Hematopoietic multipotent progenitor cell (in vitro differentiated cells): ENCODE data around the gene RNF182. TPM values are rescaled to one million over a fixed set of nuclear protein-coding genes. Genes with fewer than 3 reads are reported as not detected.
"Not testable (repeated sequence)": the region's sequence is repeated elsewhere in the genome, so short reads cannot be mapped to it uniquely, and the experiment has no call there.

Experiments
- DNase-seq, 3 donors: peaks; one replicate each; pipeline ENCODE4 v3.0.0-alpha.2; 2011 to 2015; ENCODE audit warnings: low read depth in 2 of 3, low spot score in 2 of 3
- total RNA-seq: library from RNA; depleted of rRNA; stranded (reverse); fragments of >200 nt; gene quantifications from one replicate; pipeline ENCODE4 v1.2.3, GENCODE V29; 2012

The RNF182 gene, protein sequence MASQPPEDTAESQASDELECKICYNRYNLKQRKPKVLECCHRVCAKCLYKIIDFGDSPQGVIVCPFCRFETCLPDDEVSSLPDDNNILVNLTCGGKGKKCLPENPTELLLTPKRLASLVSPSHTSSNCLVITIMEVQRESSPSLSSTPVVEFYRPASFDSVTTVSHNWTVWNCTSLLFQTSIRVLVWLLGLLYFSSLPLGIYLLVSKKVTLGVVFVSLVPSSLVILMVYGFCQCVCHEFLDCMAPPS
- 0.27 TPM for total RNA-seq

DNA sequence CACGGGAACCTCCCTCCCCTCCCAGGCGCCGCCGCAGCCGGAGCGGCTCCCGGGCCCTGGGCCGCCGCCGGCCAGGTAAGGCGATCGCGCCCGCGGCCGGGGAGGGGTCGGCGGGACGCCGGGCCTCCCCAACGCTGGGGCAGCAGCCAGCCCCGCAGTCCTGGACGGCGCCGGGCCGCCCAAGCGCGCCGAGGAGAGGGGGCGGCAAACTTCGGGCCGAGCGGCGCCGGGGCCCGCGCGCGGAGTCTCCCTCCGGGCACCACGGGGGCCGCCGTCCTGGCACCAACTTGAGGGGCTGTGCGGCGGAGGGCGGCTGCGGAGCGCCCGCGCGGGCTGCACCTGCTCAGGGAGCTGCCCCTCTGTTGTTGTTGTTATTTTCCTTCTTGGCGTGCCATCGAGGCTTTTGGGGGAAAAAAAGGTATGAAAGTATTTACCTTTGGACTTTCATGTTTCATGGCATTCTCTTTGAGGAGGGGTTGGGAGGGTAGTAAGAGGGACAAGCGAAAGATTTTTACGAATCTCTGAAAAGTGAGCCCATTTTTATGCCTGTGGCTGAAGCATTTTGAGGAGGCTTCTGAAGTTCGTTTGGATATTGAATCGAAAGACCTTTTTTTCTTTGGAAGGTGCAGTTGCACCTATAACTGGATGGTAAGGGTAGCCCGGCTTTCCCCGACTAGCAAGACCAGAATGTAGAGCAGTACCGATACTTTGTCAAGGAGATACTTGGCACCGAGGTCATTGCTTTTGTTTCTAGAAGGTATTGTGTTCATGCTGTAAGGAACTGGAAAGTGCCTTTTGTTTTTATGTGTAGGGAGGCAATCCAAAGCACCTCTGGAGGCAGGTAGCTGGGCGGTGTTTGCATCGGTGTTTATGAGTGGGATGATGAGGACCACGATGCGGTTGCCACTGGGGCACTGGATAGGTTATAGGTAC, at the start of gene RNF182:
Gene RNF182 (plus strand): TSS at position 4 of the 933 bp plus-strand sequence. CDS start 52,168 bp downstream, outside the sequence.
- peak in 2 of 3 donors; percentile 18 to 54 for DNase-seq

GRCh38 chr6:13877051-13877450, 47.7 kb upstream of the RNF182 start:
- DNase-seq = no peak

- DNase-seq = not testable (repeated sequence)
Observed at GRCh38 chr6:13880061-13880663, 44.6 kb upstream of the RNF182 start.

DNA sequence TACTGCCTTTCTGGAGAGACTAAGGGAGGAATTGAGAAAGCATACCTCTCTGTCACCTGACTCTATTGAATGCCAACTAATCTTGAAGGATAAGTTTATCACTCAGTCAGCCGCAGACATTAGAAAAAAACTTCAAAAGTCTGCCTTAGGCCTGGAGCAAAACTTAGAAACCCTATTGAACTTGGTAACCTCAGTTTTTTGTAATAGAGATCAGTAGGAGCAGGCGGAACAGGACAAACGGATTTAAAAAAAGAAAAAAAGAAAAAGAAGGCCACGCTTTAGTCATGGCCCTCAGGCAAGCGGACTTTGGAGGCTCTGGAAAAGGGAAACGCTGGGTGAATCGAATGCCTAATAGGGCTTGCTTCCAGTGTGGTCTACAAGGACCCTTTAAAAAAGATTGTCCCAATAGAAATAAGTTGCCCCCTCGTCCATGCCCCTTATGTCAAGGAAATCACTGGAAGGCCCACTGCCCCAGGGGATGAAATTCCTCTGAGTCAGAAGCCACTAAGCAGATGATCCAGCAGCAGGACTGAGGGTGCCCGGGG, 43.1 kb upstream of the RNF182 start:
- no peak for DNase-seq

- no peak for DNase-seq
Observed at GRCh38 chr6:13883966-13884365, 40.8 kb upstream of the RNF182 start.

DNA sequence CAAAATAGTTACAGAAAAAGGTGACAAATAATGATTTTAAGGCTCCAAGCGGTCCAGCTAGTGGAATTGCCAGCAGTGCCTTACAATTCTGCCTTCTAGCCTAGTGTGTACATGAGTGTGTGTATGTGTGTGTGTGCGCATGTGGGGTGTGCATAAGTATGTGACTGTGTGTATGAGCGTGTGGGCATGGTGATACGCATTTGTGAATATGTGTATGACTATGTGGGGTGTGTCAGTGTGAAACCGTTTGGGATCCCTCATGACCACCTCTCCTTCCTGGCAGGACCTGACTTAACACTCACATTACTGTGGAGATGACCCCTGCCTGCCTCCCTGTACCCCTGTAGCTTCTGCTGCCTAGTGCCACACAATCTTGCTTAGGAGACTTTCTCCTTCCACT, 40.4 kb upstream of the RNF182 start:
- no peak for DNase-seq

- DNase-seq = no peak
Observed at GRCh38 chr6:13885601-13886000, 39.2 kb upstream of the RNF182 start.

GRCh38 chr6:13886949-13887348, 37.8 kb upstream of the RNF182 start:
- no peak for DNase-seq

DNA sequence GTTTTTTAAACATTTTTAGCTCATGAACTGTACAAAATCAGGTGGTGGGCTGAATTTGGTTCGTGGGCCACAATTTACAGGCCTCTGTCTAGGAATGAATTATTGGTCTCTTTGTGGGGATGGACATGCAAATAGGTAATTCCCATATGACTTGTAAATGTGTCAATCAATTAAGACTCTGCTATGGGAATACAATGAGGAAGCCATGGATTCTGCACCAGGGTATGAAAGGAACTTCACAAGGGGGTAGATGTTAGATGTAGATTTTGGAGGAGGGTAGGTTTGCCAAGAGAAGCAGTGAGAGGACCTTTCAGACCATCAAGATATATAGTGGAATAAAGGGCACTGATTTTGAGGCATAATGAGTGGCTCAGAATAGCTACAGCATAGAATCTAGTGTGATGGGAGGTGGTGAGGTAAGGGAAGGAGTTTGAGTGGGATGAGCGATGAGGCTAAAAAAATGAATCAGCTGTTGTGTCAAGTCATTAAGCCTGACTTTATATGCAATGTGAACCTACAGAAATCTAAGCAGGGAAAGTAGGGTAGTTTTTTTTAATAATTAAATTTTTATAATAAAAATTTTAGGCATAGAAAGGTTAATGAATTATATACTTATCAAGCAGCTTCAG, 32.6 kb upstream of the RNF182 start:
- no peak for DNase-seq

DNA sequence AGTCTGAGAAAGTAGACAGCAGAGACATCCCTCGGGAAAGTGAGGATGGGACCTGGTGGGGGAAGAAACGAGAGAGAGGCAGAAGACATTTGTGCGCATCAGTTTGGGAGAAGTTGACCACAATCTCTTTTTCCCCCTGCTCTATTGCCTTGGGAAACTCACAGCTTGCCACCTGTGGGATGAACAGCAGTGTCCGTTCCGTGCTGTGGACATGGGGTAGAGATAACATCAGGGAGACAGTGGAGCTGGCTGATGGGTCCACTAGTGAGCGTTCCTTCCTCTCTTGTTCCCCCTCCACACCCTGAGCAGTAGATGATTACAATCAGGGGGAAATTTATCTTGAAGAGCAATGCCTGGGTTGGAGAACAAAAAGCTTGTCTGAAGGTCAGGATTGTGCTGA, 21.8 kb upstream of the RNF182 start:
- DNase-seq = no peak

DNA sequence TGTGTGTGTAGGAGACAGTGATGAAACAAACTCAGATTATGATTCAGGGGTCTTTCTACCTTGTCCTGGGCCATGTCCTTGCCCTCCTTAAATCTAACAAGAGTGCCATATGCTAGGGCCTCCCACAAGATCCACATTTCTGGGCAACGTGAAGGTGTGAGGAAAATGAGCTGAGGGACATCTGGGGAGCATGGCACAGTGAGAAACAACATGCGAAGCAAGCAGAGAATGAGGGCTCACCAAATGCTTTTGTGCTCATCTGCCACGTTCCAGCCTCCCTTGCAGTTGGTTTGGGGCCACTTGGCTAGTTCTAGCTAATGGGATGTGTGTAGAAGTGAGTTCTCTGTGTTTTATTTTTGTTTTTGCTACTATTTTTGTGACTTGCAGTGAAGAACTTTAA, 21.4 kb upstream of the RNF182 start:
- DNase-seq = no peak

DNA sequence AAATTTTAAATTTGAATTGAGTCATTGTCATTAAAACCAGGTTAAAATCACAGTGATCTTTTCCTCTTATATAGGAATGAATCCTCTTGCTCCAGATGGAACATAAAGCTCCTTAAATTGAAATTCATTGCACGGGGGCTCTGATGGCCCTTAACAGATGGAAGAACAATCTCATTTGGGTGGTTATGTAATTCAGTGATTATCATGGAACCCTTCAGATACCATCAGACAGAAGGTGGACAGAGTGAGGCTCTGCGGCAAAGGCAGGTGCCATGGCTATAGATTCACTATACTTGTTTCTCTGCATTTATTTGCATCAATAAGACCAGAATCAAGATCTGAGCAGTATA, 17.8 kb upstream of the RNF182 start:
- DNase-seq = no peak

DNA sequence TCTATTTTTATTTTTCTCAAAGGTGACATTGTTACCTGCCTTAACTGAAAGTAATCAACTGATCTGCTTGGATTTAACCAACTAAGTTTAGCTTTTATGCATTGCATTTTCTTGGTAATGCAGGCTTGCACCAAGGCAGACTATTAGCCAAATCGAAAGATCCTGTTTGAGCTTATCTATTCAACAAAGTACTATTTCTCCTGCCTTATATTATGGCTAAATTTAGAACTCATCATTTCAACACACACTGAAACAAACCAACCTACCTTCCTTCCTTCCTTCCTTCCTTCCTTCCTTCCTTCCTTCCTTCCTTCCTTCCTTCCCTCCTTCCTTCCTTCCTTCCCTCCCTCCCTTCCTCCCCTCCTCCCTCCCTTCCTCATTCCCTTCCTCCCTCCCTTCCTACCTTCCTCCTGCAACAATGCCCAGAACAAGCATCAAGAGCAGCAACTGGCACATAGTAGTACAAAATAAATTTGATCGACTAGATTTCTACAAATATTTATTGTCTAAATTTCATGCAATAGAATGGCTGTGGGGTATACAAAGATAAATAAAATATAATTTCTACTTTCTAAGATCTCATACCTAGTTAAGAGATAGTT, 17.0 kb upstream of the RNF182 start:
- no peak for DNase-seq

- peak in 2 of 3 donors; percentile 64 to 82 for DNase-seq
Observed at GRCh38 chr6:13908955-13909381, 15.8 kb upstream of the RNF182 start.

- no peak for DNase-seq
Observed at GRCh38 chr6:13910443-13910842, 14.3 kb upstream of the RNF182 start.

GRCh38 chr6:13911337-13911736, 13.4 kb upstream of the RNF182 start:
- DNase-seq = no peak

- DNase-seq = no peak
Observed at GRCh38 chr6:13913226-13914001, 11.3 kb upstream of the RNF182 start.

DNA sequence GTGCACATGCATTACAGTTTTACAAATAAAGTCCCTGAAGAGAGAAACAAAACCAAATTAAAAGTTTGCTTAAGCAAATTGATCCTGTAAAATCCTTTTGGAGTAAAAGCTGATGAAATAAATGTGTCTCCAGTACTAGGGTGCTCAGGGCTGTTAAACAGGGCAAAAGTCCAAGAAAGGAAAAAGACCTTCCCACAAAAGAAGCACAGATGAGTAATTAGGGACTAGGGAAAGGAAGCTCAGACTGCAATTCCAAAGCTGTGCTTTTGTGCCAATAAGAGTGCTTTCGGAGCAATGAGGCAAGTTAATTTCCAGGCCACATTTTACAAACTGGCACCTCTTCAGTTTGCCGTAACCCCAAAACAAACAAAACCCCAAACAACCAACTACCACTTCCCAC, 10.4 kb upstream of the RNF182 start:
- no peak for DNase-seq

- no peak for DNase-seq
Observed at GRCh38 chr6:13915561-13916229, 9.1 kb upstream of the RNF182 start.
